GM19324 (cell line): ENCODE measurements around the gene ATP2A3.
"Not testable (repeated sequence)": the region's sequence is repeated elsewhere in the genome, so short reads cannot be mapped to it uniquely, and the experiment has no call there.

Experiments
- ATAC-seq: cut with Tn5 transposase; IDR thresholded peaks from one replicate; pipeline ENCODE4 v1.9.1; 2021; ENCODE audit warnings: mild to moderate bottlenecking, moderate library complexity; ENCODE audit not compliant: unreplicated experiment, low FRiP score

The ATP2A3 gene

GRCh38 chr17:3992370-3992769 is 28.1 kb upstream of the ATP2A3 start:
- ATAC-seq = no peak

GRCh38 chr17:3991699-3992098 is 27.5 kb upstream of the ATP2A3 start:
- not testable (repeated sequence) for ATAC-seq

GRCh38 chr17:3990386-3991127 is 26.3 kb upstream of the ATP2A3 start:
- no peak for ATAC-seq

- no peak for ATAC-seq
Measured at GRCh38 chr17:3989041-3989886, 25.0 kb upstream of the ATP2A3 start.

- ATAC-seq = no peak
Measured at GRCh38 chr17:3988297-3989040, 24.2 kb upstream of the ATP2A3 start.

- no peak for ATAC-seq
Measured at GRCh38 chr17:3986939-3987335, 22.7 kb upstream of the ATP2A3 start.

GRCh38 chr17:3986270-3986938 is 22.2 kb upstream of the ATP2A3 start:
- ATAC-seq = no peak

GRCh38 chr17:3985846-3986245 is 21.6 kb upstream of the ATP2A3 start:
- ATAC-seq = no peak

- ATAC-seq = no peak
Measured at GRCh38 chr17:3983606-3984484, 19.6 kb upstream of the ATP2A3 start.

GRCh38 chr17:3982541-3983017 is 18.3 kb upstream of the ATP2A3 start:
- no peak for ATAC-seq

GRCh38 chr17:3982113-3982512 is 17.9 kb upstream of the ATP2A3 start:
- no peak for ATAC-seq

- no peak for ATAC-seq
Measured at GRCh38 chr17:3981455-3981854, 17.2 kb upstream of the ATP2A3 start.

- ATAC-seq = no peak
Measured at GRCh38 chr17:3980381-3981014, 16.3 kb upstream of the ATP2A3 start.

- ATAC-seq = no peak
Measured at GRCh38 chr17:3979290-3979611, 15.0 kb upstream of the ATP2A3 start.

- no peak for ATAC-seq
Measured at GRCh38 chr17:3978421-3979289, 14.4 kb upstream of the ATP2A3 start.

GRCh38 chr17:3977387-3977786 is 13.2 kb upstream of the ATP2A3 start:
- ATAC-seq = no peak

GRCh38 chr17:3976675-3977171 is 12.5 kb upstream of the ATP2A3 start:
- ATAC-seq = no peak

GRCh38 chr17:3974980-3975379 is 10.7 kb upstream of the ATP2A3 start:
- ATAC-seq = no peak
